Sigmoid colon (tissue), 7 donors: ENCODE measurements around the gene SLC6A5. TPM values are rescaled to one million over a fixed set of nuclear protein-coding genes. Genes with fewer than 3 reads are reported as not detected.

Source experiments
- DNase-seq: peaks from one replicate; pipeline ENCODE4 v3.0.0-alpha.2; 2019
- H3K27ac ChIP-seq, 4 donors: fragments of 200-600 bp; sonication (generic); one replicate each; pipeline ENCODE4 v1.5.1; 2016 to 2019; ENCODE audit warnings: mild to moderate bottlenecking in 1 of 4
- H3K27me3 ChIP-seq, 3 donors: fragments of 200-600 bp; sonication (generic); one replicate each; pipeline ENCODE4 v1.5.1; 2019; ENCODE audit warnings: mild to moderate bottlenecking in 1 of 3
- H3K36me3 ChIP-seq, 4 donors: fragments of 200-600 bp; sonication (generic); one replicate each; pipeline ENCODE4 v1.5.1; 2016 to 2019
- H3K4me1 ChIP-seq, 4 donors: fragments of 200-600 bp; sonication (generic); one replicate each; pipeline ENCODE4 v1.5.1; 2017 to 2019
- H3K4me3 ChIP-seq, 4 donors: fragments of 200-600 bp; sonication (generic); one replicate each; pipeline ENCODE4 v1.5.1; 2017 to 2019; ENCODE audit warnings: mild to moderate bottlenecking in 2 of 4, moderate library complexity in 1 of 4
- H3K9me3 ChIP-seq, 4 donors: fragments of 200-600 bp in 3 of 4; sonication (generic) in 3 of 4; one replicate each; pipeline versions ENCODE4 v1.5.1 to v1.6.1; 2013 to 2019
- EP300 ChIP-seq, 4 donors: sonication (generic); formaldehyde crosslinking; IDR thresholded peaks; one replicate each; pipeline ENCODE4 v1.6.1; 2017; ENCODE audit warnings: antibody characterized with exemption in 4 of 4
- POLR2A ChIP-seq, 2 donors: fragments of 450-650 bp; IDR thresholded peaks; one replicate each; pipeline ENCODE4 v1.6.1; 2016; ENCODE audit warnings: antibody characterized with exemption in 2 of 2, mild to moderate bottlenecking in 2 of 2, moderate library complexity in 2 of 2
- POLR2AphosphoS5 ChIP-seq, 4 donors: sonication (generic); formaldehyde crosslinking; IDR thresholded peaks; one replicate each; pipeline ENCODE4 v1.6.1; 2017; ENCODE audit warnings: antibody characterized with exemption in 4 of 4
- WGBS, 2 donors: extraction: QIAGEN DNeasy Blood & Tissue Kit; methylation state at CpG; one replicate each; pipeline ENCODE4 v1.1.7; 2013; 5-methylcytosine and 5-hydroxymethylcytosine counted together
- intact Hi-C: fragments of 100-400 bp; cut with DNase I; formaldehyde crosslinking; loops from one replicate; pipeline ENCODE4 v1.15.1; 2023
- polyA plus RNA-seq, 3 donors: library from polyadenylated mRNA; stranded (reverse); fragments of 200-250 nt; gene quantifications; one replicate each; pipeline ENCODE4 v1.2.3, GENCODE V29; 2013
- total RNA-seq, 4 donors: library from RNA; depleted of rRNA; stranded (reverse); fragments of >200 nt; gene quantifications; one replicate each; pipeline ENCODE4 v1.1.0, GENCODE V29; 2016
- TF ChIP-seq, protein P1 (sequence below), 4 experiments: fragments of 450-650 bp in 3 of 4; fragments of 200-600 bp in 1 of 4; IDR thresholded peaks; one replicate each; pipeline ENCODE4 v1.5.1; 2016 to 2019; ENCODE audit warnings: antibody characterized with exemption in 4 of 4, mild to moderate bottlenecking in 3 of 4, moderate library complexity in 2 of 4
- donor health status: healthy with polysubstance abuse.
- donor health status: Bipolar disorder and iron deficiency.
- donor health status: healthy.

Gene SLC6A5
- total and polyA plus RNA-seq, 7 donors: under 0.01 TPM; not detected in 6

DNA sequence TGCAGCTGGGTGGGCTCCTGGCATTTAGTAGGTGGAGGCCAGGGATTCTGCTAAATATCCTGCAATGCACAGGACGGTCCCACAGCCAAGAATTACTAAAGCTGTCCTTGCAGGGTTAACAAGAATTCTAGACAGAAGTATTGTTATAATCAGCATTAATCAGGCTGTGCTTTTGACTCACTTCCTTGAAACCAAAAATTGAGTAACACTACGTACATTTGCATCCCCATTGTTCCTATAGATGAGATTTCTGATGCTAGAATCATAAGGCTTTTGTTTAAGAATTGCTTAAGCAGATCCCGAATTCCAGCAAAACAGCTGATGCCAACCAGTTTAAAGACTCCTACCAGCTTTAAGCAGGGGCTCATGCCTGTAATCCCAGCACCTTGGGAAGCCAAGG, 11.4 kb downstream of the SLC6A5 start:
- WGBS, 2 donors: 64 to 65% methylated on average over 3 of the region's 3 CpGs
- peaks cover 0 to 60% (median 7%) of the 10 kb centered on the region in 3 donors for H3K27me3 ChIP-seq
- no peak for TF ChIP-seq POLR2A (IDR thresholded peaks at IDR 0.05)
- no peak for TF ChIP-seq EP300 (IDR thresholded peaks at IDR 0.05)
- TF ChIP-seq POLR2AphosphoS5 (IDR thresholded peaks at IDR 0.05): no peak
- TF ChIP-seq, protein P1, sequence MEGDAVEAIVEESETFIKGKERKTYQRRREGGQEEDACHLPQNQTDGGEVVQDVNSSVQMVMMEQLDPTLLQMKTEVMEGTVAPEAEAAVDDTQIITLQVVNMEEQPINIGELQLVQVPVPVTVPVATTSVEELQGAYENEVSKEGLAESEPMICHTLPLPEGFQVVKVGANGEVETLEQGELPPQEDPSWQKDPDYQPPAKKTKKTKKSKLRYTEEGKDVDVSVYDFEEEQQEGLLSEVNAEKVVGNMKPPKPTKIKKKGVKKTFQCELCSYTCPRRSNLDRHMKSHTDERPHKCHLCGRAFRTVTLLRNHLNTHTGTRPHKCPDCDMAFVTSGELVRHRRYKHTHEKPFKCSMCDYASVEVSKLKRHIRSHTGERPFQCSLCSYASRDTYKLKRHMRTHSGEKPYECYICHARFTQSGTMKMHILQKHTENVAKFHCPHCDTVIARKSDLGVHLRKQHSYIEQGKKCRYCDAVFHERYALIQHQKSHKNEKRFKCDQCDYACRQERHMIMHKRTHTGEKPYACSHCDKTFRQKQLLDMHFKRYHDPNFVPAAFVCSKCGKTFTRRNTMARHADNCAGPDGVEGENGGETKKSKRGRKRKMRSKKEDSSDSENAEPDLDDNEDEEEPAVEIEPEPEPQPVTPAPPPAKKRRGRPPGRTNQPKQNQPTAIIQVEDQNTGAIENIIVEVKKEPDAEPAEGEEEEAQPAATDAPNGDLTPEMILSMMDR (IDR thresholded peaks at IDR 0.05): no peak
- H3K4me1 ChIP-seq: peaks cover 0 to 6% (median 2%) of the 10 kb centered on the region in 4 donors
- H3K9me3 ChIP-seq: no peaks in the 10 kb centered on the region
- H3K36me3 ChIP-seq: no peaks in the 10 kb centered on the region
- no peak for DNase-seq
- intact Hi-C loops: loop anchor here (5.0 kb wide), 1 partner anchor 224 kb away; the partner anchor contains the start of gene PRMT3
- H3K27ac ChIP-seq: no peak overlapping the region
- H3K4me3 ChIP-seq: no peak overlapping the region

DNA sequence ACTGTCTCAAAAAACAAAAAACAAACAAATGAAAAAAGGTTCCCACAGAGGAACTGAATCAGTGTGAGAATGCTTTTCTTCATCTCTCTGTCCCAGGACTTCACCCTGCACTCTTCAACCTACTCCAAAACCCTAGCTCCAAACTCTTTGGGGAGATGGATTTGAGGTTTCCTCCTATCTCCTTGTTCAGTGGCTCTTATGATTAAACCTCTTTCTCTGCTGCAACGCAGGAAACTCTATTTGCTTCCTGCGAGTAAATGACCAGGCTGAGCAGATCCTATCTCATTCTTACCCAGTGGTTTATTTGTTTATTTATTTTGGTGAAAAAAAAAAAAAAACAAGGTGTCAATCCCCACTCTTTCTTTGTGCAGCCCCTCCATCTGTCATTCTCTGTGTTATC, 12.0 kb downstream of the SLC6A5 start:
- no peak overlapping the region for H3K4me3 ChIP-seq
- 22 to 38% methylated on average over 2 of the region's 2 CpGs for WGBS, 2 donors

DNA sequence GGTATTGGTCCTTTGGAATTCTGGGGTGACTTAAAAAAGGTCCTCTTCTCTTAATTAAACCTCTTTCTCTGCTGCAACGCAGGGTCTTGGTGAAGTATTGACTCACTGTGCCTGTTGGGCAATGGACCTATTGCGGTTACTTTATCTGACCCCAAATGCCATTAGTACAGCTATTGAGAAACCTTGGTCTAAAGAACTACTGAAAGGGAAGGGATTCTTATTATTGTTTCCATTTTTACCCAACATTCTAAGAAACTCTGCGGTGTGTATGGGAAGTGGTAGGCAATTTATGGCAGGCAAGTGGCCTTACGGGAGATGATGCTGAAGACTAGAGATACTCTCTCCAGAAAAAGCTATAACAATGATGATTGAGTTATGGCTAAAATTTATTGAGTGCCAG, 12.5 kb downstream of the SLC6A5 start:
- WGBS, 2 donors: 76 to 79% methylated on average over 4 of the region's 4 CpGs

More for the DNA sequence above, 12.0 kb downstream of the SLC6A5 start:
- Histone ChIP-seq H3K36me3 (no peaks in the 10 kb centered on the region), H3K27ac (no peak overlapping the region), H3K9me3 (no peaks in the 10 kb centered on the region), H3K4me1 (peaks cover 0 to 6% (median 2%) of the 10 kb centered on the region in 4 donors), H3K27me3 (peaks cover 0 to 55% (median under 1%) of the 10 kb centered on the region in 3 donors)
- DNase-seq: no peak
- TF ChIP-seq POLR2AphosphoS5 (IDR thresholded peaks at IDR 0.05) (no peak), POLR2A (IDR thresholded peaks at IDR 0.05) (no peak), EP300 (IDR thresholded peaks at IDR 0.05) (no peak)
- TF ChIP-seq, protein P1 (IDR thresholded peaks at IDR 0.05): no peak
- intact Hi-C loops: loop anchor here (5.0 kb wide), 1 partner anchor 224 kb away; the partner anchor contains the start of gene PRMT3

DNA sequence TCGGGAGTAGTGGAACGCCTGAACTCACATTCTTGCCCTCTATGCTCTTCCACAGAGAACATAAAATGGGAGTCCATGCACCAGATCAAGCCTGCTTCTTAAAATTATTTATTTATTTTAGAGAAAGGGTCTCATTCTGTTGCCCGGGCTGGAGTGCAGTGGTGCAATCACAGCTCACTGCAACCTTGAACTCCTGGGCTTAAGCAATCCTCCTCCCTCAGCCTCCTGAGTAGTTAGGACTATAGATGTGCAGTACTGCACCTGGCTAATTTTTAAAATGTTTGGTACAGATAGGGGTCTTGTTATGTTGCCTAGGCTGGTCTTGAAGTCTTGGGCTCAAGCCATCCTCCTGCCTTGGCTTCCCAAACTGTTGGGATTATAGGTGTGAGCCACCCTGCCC, 13.0 kb downstream of the SLC6A5 start:
- no peak for DNase-seq
- TF ChIP-seq POLR2AphosphoS5 (IDR thresholded peaks at IDR 0.05): no peak
- TF ChIP-seq EP300 (IDR thresholded peaks at IDR 0.05): no peak
- TF ChIP-seq, protein P1 (IDR thresholded peaks at IDR 0.05): no peak
- TF ChIP-seq POLR2A (IDR thresholded peaks at IDR 0.05): no peak
- intact Hi-C loops: loop anchor here (5.0 kb wide), 1 partner anchor 225 kb away; the partner anchor contains the start of gene PRMT3
- 55 to 56% methylated on average over 3 of the region's 3 CpGs for WGBS, 2 donors
- Histone ChIP-seq H3K4me1 (peaks cover 0 to 6% (median 2%) of the 10 kb centered on the region in 4 donors), H3K27me3 (peaks cover 0 to 53% (median 0%) of the 10 kb centered on the region in 3 donors), H3K4me3 (no peak overlapping the region), H3K27ac (no peak overlapping the region), H3K9me3 (no peaks in the 10 kb centered on the region), H3K36me3 (no peaks in the 10 kb centered on the region)

More for the DNA sequence above, 12.5 kb downstream of the SLC6A5 start:
- Histone ChIP-seq H3K36me3 (no peaks in the 10 kb centered on the region), H3K4me1 (peaks cover 0 to 6% (median 2%) of the 10 kb centered on the region in 4 donors), H3K9me3 (no peaks in the 10 kb centered on the region), H3K27ac (no peak overlapping the region), H3K27me3 (peaks cover 0 to 53% (median 0%) of the 10 kb centered on the region in 3 donors), H3K4me3 (no peak overlapping the region)
- intact Hi-C loops: loop anchor here (5.0 kb wide), 1 partner anchor 225 kb away; the partner anchor contains the start of gene PRMT3
- no peak for DNase-seq
- TF ChIP-seq POLR2A (IDR thresholded peaks at IDR 0.05) (no peak), POLR2AphosphoS5 (IDR thresholded peaks at IDR 0.05) (no peak), EP300 (IDR thresholded peaks at IDR 0.05) (no peak)
- TF ChIP-seq, protein P1 (IDR thresholded peaks at IDR 0.05): no peak
